ENCODE results near the gene KCND3.

The KCND3 gene

DNA sequence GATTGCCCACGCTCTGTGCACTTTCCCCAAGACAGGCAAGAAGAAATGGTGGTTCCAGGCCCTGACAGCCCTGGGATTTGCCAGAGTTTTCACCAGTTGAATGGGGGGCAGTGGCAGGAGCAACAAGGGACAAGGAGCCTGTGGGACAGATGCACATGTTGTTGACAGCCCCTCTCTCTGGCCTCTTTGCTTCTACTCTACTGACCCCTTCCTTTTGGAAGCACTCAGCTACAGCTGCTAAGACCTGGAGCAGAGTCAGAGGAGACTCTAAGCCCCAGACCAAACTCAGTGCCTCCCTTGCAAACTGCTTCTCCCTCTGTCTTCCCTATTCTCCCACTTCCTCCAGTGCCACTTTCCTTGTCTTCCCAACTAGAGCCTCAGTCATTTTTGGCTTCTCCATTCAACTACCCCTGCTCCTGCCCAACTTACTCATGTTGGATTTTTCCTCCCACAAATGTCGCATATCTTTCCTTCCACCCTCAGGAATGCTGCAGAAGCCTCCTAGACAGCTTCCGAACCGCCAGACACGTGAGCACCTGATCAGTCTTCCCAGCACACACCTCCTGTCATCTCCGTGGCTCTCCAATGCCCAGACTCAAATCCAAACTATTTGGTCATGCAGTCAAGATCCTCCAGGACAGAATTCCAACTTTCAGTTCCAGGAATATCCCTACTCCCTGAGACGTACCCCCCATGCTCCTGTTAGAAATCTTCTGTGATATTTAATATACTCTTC is 259.4 kb downstream of the KCND3 start:
- DNase-seq (ENCODE audit: low read depth in 2 of 2), result no peak

DNA sequence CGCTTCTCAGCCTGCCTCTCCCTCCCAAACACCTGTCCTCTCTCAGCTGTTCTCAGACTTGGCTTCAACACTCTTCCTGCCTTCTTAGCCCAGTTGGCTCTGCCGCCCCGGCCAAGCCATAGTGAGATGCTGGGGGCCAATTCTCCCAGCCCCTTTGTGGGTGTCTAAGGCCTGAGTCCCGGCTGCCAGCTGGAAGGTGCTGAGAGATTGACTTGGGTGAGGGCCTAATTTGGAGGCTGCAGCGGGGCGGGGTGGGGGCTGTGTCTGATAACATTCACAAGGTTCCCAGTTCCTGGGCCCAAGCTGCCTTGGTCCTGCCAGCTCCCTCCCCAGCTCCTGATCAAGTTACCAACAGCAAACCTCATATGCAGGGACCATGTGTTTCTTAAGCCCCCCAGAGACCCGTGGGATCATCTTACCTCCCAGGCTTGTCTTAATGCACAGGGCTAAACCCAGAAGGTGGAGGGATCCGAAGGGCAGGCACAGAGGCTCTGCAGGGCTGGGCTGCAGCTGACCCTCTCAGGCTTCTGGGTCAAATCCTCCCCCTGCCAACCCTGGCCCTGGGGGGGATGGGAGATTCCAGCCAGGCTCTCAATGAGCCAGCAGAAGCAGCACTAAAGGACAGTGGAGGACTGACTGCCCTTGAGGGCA is 260.1 kb downstream of the KCND3 start:
- no peak for DNase-seq (ENCODE audit: low read depth in 2 of 2)

DNA sequence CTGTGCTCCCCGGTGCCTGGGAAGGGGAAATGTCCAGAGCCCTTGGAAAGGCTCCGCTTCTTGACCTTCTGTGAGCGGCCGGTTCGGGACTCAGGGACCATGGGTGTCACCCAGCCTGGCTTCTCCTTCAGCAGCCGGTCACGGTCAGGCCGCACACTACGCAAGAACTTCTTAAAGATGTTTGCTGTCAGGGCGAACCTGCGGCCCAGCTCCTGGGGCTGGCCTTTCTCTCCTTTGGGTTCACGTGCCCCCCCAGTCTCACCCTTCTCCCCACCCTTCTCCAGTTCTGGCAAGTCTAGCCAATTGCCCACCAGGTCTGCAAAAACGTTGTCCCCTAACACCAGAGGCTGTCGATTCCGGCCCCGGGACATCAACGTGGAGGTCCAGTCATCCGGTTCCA is 262.4 kb downstream of the KCND3 start:
- DNase-seq (ENCODE audit: low read depth in 2 of 2), result no peak

DNA sequence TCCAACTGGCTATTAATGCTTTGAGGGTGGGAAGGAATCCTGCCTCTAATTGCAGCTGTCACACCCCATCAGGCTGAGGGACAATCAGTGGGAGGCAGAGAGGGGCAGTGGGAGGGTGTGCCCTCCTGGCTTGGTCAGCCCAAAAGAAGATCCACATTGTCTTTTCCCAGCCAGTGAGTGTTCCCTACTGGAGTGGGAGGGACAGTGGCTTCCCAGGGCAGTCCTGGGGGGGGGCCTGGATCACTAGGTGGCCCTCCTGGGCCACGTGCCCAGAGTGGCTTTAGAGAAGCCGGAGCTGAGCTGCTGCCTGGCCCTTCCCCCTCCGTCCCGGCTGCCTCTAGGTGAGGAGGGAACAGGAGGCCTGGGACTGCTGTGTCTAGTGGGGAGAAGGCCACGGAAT is 264.3 kb downstream of the KCND3 start:
- DNase-seq (ENCODE audit: low read depth in 2 of 2), result no peak

DNA sequence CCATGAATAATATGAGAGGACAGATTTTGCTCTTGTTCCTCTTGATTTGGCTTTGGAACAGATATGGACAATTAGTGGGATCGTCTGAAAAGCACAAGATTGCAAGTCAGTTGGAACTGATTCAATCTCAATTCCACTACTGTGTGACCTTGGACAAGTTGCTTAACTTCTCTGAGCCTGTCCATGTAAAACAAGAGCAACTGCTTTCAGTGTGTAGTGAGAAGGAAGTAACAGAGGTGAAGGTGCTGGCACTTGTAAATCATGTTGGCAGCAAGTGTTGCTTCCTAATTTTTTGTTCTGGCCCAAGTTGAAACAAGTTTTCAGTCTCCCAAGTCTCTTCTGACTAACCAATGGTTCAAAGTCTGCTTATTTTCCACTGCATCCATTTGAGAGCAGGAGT is 265.6 kb downstream of the KCND3 start:
- DNase-seq (ENCODE audit: low read depth in 2 of 2), result no peak

DNA sequence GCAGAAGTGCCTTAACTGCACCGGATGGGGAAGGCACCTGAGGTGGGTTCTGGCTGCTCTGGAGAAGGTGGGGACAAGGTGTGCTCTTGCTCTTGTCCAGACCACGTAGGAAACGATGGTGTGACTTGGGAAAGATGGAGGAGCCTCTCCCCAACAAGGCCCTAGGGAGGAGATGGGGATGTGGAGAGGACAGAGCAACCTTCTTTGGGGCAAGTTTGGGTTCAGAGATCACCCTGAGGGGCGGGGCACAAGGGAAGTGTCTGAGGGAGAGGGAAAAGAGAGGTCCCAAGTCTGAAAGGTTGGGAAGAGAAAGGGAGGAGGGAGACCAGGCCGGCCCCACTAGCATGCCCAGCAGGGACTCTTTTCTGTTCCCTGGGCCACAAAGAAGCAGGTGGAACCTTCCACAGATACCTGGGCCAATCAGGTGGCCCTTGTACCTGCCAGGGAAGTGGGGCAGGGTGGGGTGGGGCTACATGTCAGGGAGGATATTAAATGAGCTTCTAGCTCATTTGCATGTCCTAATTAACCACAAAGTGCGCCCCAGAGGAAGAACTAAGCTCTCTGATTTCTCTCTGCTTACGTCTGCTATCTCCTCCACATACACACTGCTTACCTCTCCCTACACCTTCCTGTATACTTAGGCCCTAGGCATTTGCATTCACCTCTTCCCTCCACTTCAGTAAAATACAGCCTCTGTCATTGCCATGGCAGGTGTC is 266.2 kb downstream of the KCND3 start:
- no peak for DNase-seq (ENCODE audit: low read depth in 2 of 2)

DNA sequence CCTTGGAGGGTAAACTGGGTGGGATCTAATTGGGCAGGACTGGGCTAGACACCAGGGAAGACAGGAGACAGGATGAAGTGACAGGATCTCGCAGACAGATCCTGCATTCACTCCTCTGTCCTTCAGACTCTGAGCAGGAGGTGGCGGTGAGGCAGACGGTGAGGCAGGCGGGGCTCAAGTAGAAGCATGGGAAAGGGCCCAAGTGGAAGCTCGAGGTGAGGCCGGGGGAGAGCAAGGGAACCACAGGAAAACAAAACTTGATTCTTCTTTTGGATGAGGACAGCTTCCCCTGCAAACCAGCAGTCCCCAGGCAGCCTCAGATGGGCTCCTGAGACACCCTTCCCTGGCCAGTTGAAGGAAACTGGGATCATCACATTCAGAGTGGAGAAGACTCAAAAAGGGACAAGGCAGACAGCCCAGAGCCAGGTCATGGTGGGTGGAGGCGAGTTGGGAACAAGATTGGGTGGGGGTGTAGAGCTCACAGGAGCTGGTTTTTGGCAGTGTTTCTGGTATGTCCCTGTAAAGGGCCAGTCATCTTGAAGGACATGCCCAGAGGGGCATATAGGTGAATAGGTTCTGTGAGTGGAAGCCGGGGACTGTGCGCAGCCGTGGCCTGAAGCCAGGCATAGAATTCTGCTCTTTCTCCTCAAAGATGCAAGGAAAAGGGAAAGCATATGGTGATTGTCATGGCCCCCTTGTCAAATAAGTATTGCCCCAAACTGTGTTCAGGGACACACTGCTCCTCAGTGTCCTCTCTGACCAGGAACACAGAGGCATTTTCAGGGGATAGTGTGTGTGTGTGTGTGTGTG is 268.3 kb downstream of the KCND3 start:
- DNase-seq (ENCODE audit: low read depth in 2 of 2), result no peak
